GM10847 (cell line): ENCODE data around the gene UXT.

ENCODE experiments used
- POLR2A ChIP-seq: IDR thresholded peaks from 2 replicates; pipeline ENCODE4 v1.6.1; 2011; ENCODE audit not compliant: insufficient read length; ENCODE audit errors: extremely low read depth

Gene UXT

GRCh38 chrX:47631676-47632075 lies 27.3 kb downstream of the UXT start:
- TF ChIP-seq POLR2A, result no peak

GRCh38 chrX:47629419-47630200 lies 29.4 kb downstream of the UXT start, which contains the start of gene CFP:
Gene CFP (minus strand): TSS chrX:47629930. CDS start chrX:47629844, 86 bp downstream.
- TF ChIP-seq POLR2A, result no peak

GRCh38 chrX:47628982-47629381 lies 30.0 kb downstream of the UXT start:
- no peak for TF ChIP-seq POLR2A

- TF ChIP-seq POLR2A, result no peak
Observed at GRCh38 chrX:47625365-47625764, 33.6 kb downstream of the UXT start.

- TF ChIP-seq POLR2A, result no peak
Observed at GRCh38 chrX:47623540-47624027, 35.4 kb downstream of the UXT start.

GRCh38 chrX:47621851-47622250 lies 37.1 kb downstream of the UXT start:
- TF ChIP-seq POLR2A, result no peak

- no peak for TF ChIP-seq POLR2A
Observed at GRCh38 chrX:47620303-47620685, 38.7 kb downstream of the UXT start.

GRCh38 chrX:47619486-47620302 lies 39.3 kb downstream of the UXT start, which contains the start of gene SYN1:
Gene SYN1 (minus strand): TSS chrX:47619857. CDS start chrX:47619728, 129 bp downstream.
- TF ChIP-seq POLR2A, result no peak

GRCh38 chrX:47618923-47619485 lies 40.0 kb downstream of the UXT start:
- no peak for TF ChIP-seq POLR2A

GRCh38 chrX:47614618-47615017 lies 44.4 kb downstream of the UXT start:
- no peak for TF ChIP-seq POLR2A

- TF ChIP-seq POLR2A, result no peak
Observed at GRCh38 chrX:47613082-47613481, 45.9 kb downstream of the UXT start.

GRCh38 chrX:47612418-47612817 lies 46.6 kb downstream of the UXT start:
- no peak for TF ChIP-seq POLR2A

GRCh38 chrX:47611926-47612325 lies 47.1 kb downstream of the UXT start:
- TF ChIP-seq POLR2A, result no peak

GRCh38 chrX:47611489-47611888 lies 47.5 kb downstream of the UXT start:
- TF ChIP-seq POLR2A, result no peak

- TF ChIP-seq POLR2A, result no peak
Observed at GRCh38 chrX:47610511-47610910, 48.5 kb downstream of the UXT start.
